ENCODE data around the gene GAB1.

DNA sequence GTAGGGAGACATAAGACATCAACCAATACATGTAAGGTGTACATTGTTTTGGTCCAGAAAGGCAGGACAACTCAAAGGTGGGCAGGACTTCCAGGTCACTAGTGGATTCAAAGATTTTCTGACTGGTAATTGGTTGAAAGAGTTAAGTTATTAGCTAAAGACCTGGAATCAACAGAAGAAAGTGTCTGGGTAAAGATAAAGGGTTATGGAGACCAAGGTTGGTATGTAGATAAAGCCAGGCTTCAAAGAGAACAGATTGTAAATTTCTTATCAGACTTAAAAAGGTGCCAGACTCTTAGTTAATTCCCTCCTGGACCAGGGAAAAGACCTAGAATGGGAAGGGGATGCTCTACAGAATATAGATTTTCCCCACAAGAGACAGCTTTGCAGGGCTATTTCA, 28.3 kb upstream of the GAB1 start:
- TF ChIP-seq, protein P1, sequence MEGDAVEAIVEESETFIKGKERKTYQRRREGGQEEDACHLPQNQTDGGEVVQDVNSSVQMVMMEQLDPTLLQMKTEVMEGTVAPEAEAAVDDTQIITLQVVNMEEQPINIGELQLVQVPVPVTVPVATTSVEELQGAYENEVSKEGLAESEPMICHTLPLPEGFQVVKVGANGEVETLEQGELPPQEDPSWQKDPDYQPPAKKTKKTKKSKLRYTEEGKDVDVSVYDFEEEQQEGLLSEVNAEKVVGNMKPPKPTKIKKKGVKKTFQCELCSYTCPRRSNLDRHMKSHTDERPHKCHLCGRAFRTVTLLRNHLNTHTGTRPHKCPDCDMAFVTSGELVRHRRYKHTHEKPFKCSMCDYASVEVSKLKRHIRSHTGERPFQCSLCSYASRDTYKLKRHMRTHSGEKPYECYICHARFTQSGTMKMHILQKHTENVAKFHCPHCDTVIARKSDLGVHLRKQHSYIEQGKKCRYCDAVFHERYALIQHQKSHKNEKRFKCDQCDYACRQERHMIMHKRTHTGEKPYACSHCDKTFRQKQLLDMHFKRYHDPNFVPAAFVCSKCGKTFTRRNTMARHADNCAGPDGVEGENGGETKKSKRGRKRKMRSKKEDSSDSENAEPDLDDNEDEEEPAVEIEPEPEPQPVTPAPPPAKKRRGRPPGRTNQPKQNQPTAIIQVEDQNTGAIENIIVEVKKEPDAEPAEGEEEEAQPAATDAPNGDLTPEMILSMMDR (IDR thresholded peaks at IDR 0.05) = no peak
- TF ChIP-seq POLR2A (IDR thresholded peaks at IDR 0.05) (no peak), EP300 (IDR thresholded peaks at IDR 0.05) (no peak)

Data from ovary (tissue), 3 donors.